Hepatocyte (in vitro differentiated cells): ENCODE measurements around the gene IFI27L1. TPM values are rescaled to one million over a fixed set of nuclear protein-coding genes. Genes with fewer than 3 reads are reported as not detected.

Source experiments
- DNase-seq: peaks from one replicate; pipeline ENCODE4 v3.0.0-alpha.2; 2016; ENCODE audit warnings: low spot score
- H2AFZ ChIP-seq: fragments of 200-600 bp; sonication (generic); 2 replicates; pipeline ENCODE4 v1.6.0; 2016; ENCODE audit warnings: antibody characterized with exemption, mild to moderate bottlenecking
- H3K27ac ChIP-seq: fragments of 200-600 bp; sonication (generic); 2 replicates; pipeline ENCODE4 v1.5.1; 2016; ENCODE audit warnings: mild to moderate bottlenecking
- H3K27me3 ChIP-seq: fragments of 200-600 bp; sonication (generic); 2 replicates; pipeline ENCODE4 v1.6.1; 2016
- H3K36me3 ChIP-seq: fragments of 200-600 bp; sonication (generic); replicated peaks from 2 replicates; pipeline ENCODE4 v1.5.1; 2016; ENCODE audit warnings: low read depth; ENCODE audit not compliant: insufficient read depth
- H3K4me1 ChIP-seq: fragments of 200-600 bp; sonication (generic); 2 replicates; pipeline ENCODE4 v1.5.1; 2016; ENCODE audit warnings: mild to moderate bottlenecking, moderate library complexity; ENCODE audit not compliant: insufficient read depth
- H3K4me2 ChIP-seq: fragments of 200-600 bp; sonication (generic); 2 replicates; pipeline ENCODE4 v1.6.0; 2016
- H3K4me3 ChIP-seq: fragments of 200-600 bp; sonication (generic); 2 replicates; pipeline ENCODE4 v1.5.1; 2016; ENCODE audit warnings: mild to moderate bottlenecking
- H3K79me2 ChIP-seq: fragments of 200-600 bp; sonication (generic); 2 replicates; pipeline ENCODE4 v1.6.0; 2017; ENCODE audit warnings: mild to moderate bottlenecking
- H3K9me2 ChIP-seq: fragments of 200-600 bp; sonication (generic); replicated peaks from 2 replicates; pipeline ENCODE4 v1.6.0; 2017; ENCODE audit warnings: mild to moderate bottlenecking; ENCODE audit not compliant: insufficient read depth
- H3K9me3 ChIP-seq: fragments of 200-600 bp; sonication (generic); 2 replicates; pipeline ENCODE4 v1.5.1; 2016; ENCODE audit warnings: low read depth, mild to moderate bottlenecking
- H4K20me1 ChIP-seq: fragments of 200-600 bp; sonication (generic); 2 replicates; pipeline ENCODE4 v1.6.0; 2016; ENCODE audit warnings: mild to moderate bottlenecking; ENCODE audit not compliant: insufficient read depth, poor library complexity, severe bottlenecking
- CTCF ChIP-seq: fragments of 200-600 bp; sonication (generic); IDR thresholded peaks from 2 replicates; pipeline ENCODE4 v1.5.1; 2016; ENCODE audit warnings: antibody characterized with exemption, mild to moderate bottlenecking; ENCODE audit not compliant: poor library complexity
- EZH2 ChIP-seq: fragments of 200-600 bp; sonication (generic); IDR thresholded peaks from 2 replicates; pipeline ENCODE4 v1.6.1; 2016; ENCODE audit warnings: antibody characterized with exemption, mild to moderate bottlenecking, borderline replicate concordance
- EZH2phosphoT487 ChIP-seq: fragments of 200-600 bp; sonication (generic); IDR thresholded peaks from one replicate; pipeline ENCODE4 v1.6.1; 2018; ENCODE audit warnings: antibody characterized with exemption, mild to moderate bottlenecking, low read depth, moderate library complexity; ENCODE audit not compliant: unreplicated experiment, severe bottlenecking
- WGBS: methylation state at CpG from one replicate; pipeline ENCODE4 v1.1.6; 2016; ENCODE audit warnings: low lambda C conversion rate; ENCODE audit errors: missing lambda C conversion rate; 5-methylcytosine and 5-hydroxymethylcytosine counted together
- polyA plus RNA-seq: library from polyadenylated mRNA; unstranded; fragments of >200 nt; fragmentation: Nextera tagmentation; extraction: Ambion mirVana; gene quantifications from 2 replicates; pipeline ENCODE4 v1.2.1, GENCODE V29; 2016
- total RNA-seq: library from RNA; depleted of rRNA; stranded (reverse); fragments of >200 nt; gene quantifications from 2 replicates; pipeline ENCODE4 v1.2.3, GENCODE V29; 2014

Gene IFI27L1
- total and polyA plus RNA-seq, 2 experiments from 2014 or later = 18.9 to 29.4 TPM

- Histone ChIP-seq H3K27ac (no peak overlapping the region), H3K9me3 (no peaks in the 10 kb centered on the region), H3K9me2 (no peaks in the 10 kb centered on the region), H3K27me3 (no peaks in the 10 kb centered on the region), H3K36me3 (no peaks in the 10 kb centered on the region), H3K4me1 (no peaks in the 10 kb centered on the region), H3K4me2 (no peak overlapping the region), H3K4me3 (no peak overlapping the region), H4K20me1 (no peaks in the 10 kb centered on the region), H2AFZ (no peak overlapping the region), H3K79me2 (no peaks in the 10 kb centered on the region)
- DNase-seq = no peak
- TF ChIP-seq CTCF (no peak), EZH2 (no peak), EZH2phosphoT487 (no peak)
- WGBS = 96% methylated on average over 3 of the region's 3 CpGs
These were observed 33.5 kb upstream of the IFI27L1 start for GRCh38 chr14:94047581-94047980.

- H2AFZ ChIP-seq = no peak overlapping the region
- H3K9me2 ChIP-seq = no peaks in the 10 kb centered on the region
- no peaks in the 10 kb centered on the region for H3K4me1 ChIP-seq
- no peak overlapping the region for H3K4me3 ChIP-seq
- H3K36me3 ChIP-seq = no peaks in the 10 kb centered on the region
- no peaks in the 10 kb centered on the region for H3K9me3 ChIP-seq
- H3K27ac ChIP-seq = no peak overlapping the region
- H3K4me2 ChIP-seq = no peak overlapping the region
- TF ChIP-seq EZH2phosphoT487 (no peak), EZH2 (no peak), CTCF (no peak)
- DNase-seq = no peak
- 77% methylated on average over 10 of the region's 10 CpGs for WGBS
- no peaks in the 10 kb centered on the region for H3K27me3 ChIP-seq
- no peaks in the 10 kb centered on the region for H3K79me2 ChIP-seq
- no peaks in the 10 kb centered on the region for H4K20me1 ChIP-seq
These were observed 32.2 kb upstream of the IFI27L1 start for GRCh38 chr14:94048691-94049624.

DNA sequence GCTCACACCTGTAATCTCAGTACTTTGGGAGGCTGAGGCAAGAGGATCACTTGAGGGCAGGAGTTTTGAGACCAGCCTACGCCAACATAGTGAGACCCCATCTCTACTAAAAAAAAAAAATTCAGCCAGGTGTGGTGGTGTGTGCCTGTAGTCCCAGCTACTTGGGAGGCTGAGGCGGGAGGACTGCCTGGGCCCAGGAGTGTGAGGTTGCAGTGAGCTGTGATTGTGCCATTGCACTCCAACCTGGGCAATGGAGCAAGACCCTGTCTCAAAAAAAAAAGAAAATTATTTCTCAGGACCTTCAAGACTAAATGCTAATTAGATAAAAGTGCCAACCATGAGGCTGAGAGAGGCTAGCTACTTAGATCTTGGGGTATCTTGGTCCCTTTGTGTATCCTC is 31.5 kb upstream of the IFI27L1 start:
- 95% methylated on average over 2 of the region's 2 CpGs for WGBS
- H3K4me2 ChIP-seq = no peak overlapping the region

More for the DNA sequence above, 31.5 kb upstream of the IFI27L1 start:
- H3K9me2 ChIP-seq = no peaks in the 10 kb centered on the region
- H3K27me3 ChIP-seq = no peaks in the 10 kb centered on the region
- no peaks in the 10 kb centered on the region for H3K4me1 ChIP-seq
- no peaks in the 10 kb centered on the region for H3K36me3 ChIP-seq
- no peak overlapping the region for H3K4me3 ChIP-seq
- H3K9me3 ChIP-seq = no peaks in the 10 kb centered on the region
- TF ChIP-seq CTCF (no peak), EZH2phosphoT487 (no peak), EZH2 (no peak)
- DNase-seq = no peak
- no peak overlapping the region for H3K27ac ChIP-seq
- H2AFZ ChIP-seq = no peak overlapping the region
- no peaks in the 10 kb centered on the region for H3K79me2 ChIP-seq
- no peaks in the 10 kb centered on the region for H4K20me1 ChIP-seq
